Panc1 (cell line): ENCODE results near the gene TANC1. TPM values are rescaled to one million over a fixed set of nuclear protein-coding genes. Genes with fewer than 3 reads are reported as not detected.

Experiments
- ATAC-seq: fragments of 200-7000 bp; cut with Tn5 transposase; 2 replicates; pipeline ENCODE4 v1.9.1; 2020; ENCODE audit warnings: mild to moderate bottlenecking, moderate library complexity
- BruUV-seq: library from RNA; stranded (reverse); fragments of 400-500 nt; replicated peaks from 2 replicates; lab custom pipeline; 2021; lab: Mats Ljungman, UMichigan
- CTCF ChIA-PET: fragments of 300-600 bp; sonication (Branson Sonifier 250); formaldehyde crosslinking; loops from one replicate; lab custom pipeline; 2022; ENCODE audit warnings: antibody characterized with exemption; lab: Charles Lee
- POLR2A ChIA-PET: fragments of 300-600 bp; sonication (Branson Sonifier 250); formaldehyde crosslinking; loops from one replicate; lab custom pipeline; 2022; ENCODE audit warnings: antibody characterized with exemption; lab: Charles Lee
- DNase-seq: peaks from one replicate; pipeline ENCODE4 v3.0.0-alpha.2; 2010; ENCODE audit warnings: low read depth, low spot score
- H3K27ac ChIP-seq: 2 replicates; pipeline ENCODE4 v1.5.1; 2011; ENCODE audit warnings: mild to moderate bottlenecking, low read length, inconsistent platforms
- H3K27me3 ChIP-seq: fragments of 200-500 bp; sonication (Bioruptor generic); 2 replicates; pipeline ENCODE4 v1.6.0; 2014; ENCODE audit warnings: low read length, inconsistent platforms; ENCODE audit not compliant: control insufficient read depth, insufficient read depth
- H3K36me3 ChIP-seq: fragments of 200-500 bp; sonication (Bioruptor generic); 2 replicates; pipeline ENCODE4 v1.5.1; 2014; ENCODE audit warnings: inconsistent platforms, mild to moderate bottlenecking, low read length, moderate library complexity; ENCODE audit not compliant: control insufficient read depth, insufficient read depth
- H3K4me1 ChIP-seq: 2 replicates; pipeline ENCODE4 v1.5.1; 2011; ENCODE audit warnings: inconsistent platforms, mild to moderate bottlenecking, low read length, moderate library complexity; ENCODE audit not compliant: control insufficient read depth, insufficient read depth
- H3K4me3 ChIP-seq, 2 experiments: 2 replicates each; pipeline ENCODE4 v1.5.1; 2011 to 2012; ENCODE audit warnings: low read depth in 2 of 2, low read length in 2 of 2, mild to moderate bottlenecking in 2 of 2, inconsistent platforms in 1 of 2, moderate library complexity in 1 of 2
- H3K9me3 ChIP-seq: fragments of 200-500 bp; sonication (Bioruptor generic); 2 replicates; pipeline ENCODE4 v1.5.1; 2014; ENCODE audit warnings: low read depth, mild to moderate bottlenecking, inconsistent platforms, low read length, moderate library complexity; ENCODE audit not compliant: control insufficient read depth, insufficient read depth
- POLR2AphosphoS5 ChIP-seq: IDR thresholded peaks from 2 replicates; pipeline ENCODE4 v1.6.1; 2012; ENCODE audit warnings: mild to moderate bottlenecking, low read depth, low read length, moderate library complexity
- REST ChIP-seq, 2 experiments: IDR thresholded peaks; 2 replicates each; pipeline ENCODE4 v1.6.1; 2011 to 2012; ENCODE audit warnings: low read depth in 2 of 2, control low read depth in 1 of 2, low read length in 1 of 2, mild to moderate bottlenecking in 1 of 2, moderate library complexity in 1 of 2; ENCODE audit not compliant: insufficient read depth in 1 of 2
- SIN3A ChIP-seq: IDR thresholded peaks from 2 replicates; pipeline ENCODE4 v1.6.1; 2012; ENCODE audit warnings: low read depth, mild to moderate bottlenecking, low read length, moderate library complexity, borderline replicate concordance; ENCODE audit not compliant: insufficient read depth
- TCF7L2 ChIP-seq: IDR thresholded peaks from 2 replicates; pipeline ENCODE4 v1.6.1; 2011; ENCODE audit warnings: mild to moderate bottlenecking, low read depth, low read length, inconsistent platforms
- in situ Hi-C: cut with HindIII; loops from 2 replicates; pipeline ENCODE4 v1.10.0; 2016; ENCODE audit warnings: low sequenced_read_pairs, low pct_unique_long_range_greater_than_20kb
- intact Hi-C: fragments of 100-400 bp; cut with micrococcal nuclease; formaldehyde crosslinking; loops from one replicate; pipeline ENCODE4 v1.10.0; 2022; ENCODE audit not compliant: unreplicated experiment
- total RNA-seq: library from RNA; stranded (reverse); gene quantifications from one replicate; pipeline ENCODE4 v1.2.1, GENCODE V29; 2021; ENCODE audit not compliant: unreplicated experiment
- TF ChIP-seq, protein P1 (sequence below): fragments of 450-650 bp; IDR thresholded peaks from 2 replicates; pipeline ENCODE4 v1.5.1; 2017; ENCODE audit warnings: mild to moderate bottlenecking

TANC1 gene
- total RNA-seq, 1 experiment from 2014 or later = 44.3 TPM

DNA sequence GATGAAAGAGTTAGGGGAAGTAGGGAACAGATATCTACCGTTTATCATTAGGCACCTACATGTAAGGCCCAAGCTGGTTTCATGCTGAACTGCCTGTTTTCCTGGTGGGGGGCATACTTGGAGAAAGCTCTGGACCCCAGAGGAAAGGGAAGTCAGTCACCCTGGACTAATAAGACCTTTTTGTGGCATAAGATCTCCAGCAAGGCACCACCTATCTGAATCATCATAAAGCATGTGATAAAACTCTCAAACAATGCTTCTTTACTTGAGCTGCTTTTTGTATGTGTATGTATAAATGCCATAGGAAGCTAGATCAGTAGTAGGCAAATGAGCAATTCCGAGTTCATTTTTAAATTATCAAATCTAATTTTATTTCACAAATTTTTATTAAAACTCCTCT, 104.8 kb downstream of the TANC1 start:
- no peak overlapping the region for H3K4me3 ChIP-seq
- POLR2A ChIA-PET = no interaction called here
- no peaks in the 10 kb centered on the region for H3K27me3 ChIP-seq
- H3K27ac ChIP-seq = 0 out of 2 replicates have a peak overlapping the region, but pooled peaks have one; percentile 31
- intact Hi-C loops = no loop called here
- CTCF ChIA-PET = no interaction called here
- BruUV-seq = no TSS peak
- ATAC-seq (no peak), DNase-seq (no peak)
- no peaks in the 10 kb centered on the region; the same call in 1 of the 2 replicates for H3K36me3 ChIP-seq
- TF ChIP-seq REST (IDR thresholded peaks at IDR 0.05; ENCODE audit: insufficient read depth in 1 of 2, low read depth in 2 of 2, low read length in 1 of 2) (no peak), TCF7L2 (no peak), POLR2AphosphoS5 (no peak), SIN3A (no peak)
- TF ChIP-seq, protein P1, sequence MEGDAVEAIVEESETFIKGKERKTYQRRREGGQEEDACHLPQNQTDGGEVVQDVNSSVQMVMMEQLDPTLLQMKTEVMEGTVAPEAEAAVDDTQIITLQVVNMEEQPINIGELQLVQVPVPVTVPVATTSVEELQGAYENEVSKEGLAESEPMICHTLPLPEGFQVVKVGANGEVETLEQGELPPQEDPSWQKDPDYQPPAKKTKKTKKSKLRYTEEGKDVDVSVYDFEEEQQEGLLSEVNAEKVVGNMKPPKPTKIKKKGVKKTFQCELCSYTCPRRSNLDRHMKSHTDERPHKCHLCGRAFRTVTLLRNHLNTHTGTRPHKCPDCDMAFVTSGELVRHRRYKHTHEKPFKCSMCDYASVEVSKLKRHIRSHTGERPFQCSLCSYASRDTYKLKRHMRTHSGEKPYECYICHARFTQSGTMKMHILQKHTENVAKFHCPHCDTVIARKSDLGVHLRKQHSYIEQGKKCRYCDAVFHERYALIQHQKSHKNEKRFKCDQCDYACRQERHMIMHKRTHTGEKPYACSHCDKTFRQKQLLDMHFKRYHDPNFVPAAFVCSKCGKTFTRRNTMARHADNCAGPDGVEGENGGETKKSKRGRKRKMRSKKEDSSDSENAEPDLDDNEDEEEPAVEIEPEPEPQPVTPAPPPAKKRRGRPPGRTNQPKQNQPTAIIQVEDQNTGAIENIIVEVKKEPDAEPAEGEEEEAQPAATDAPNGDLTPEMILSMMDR = no peak
- H3K9me3 ChIP-seq = no peaks in the 10 kb centered on the region
- in situ Hi-C loops = no loop called here
- peaks cover 14% of the 10 kb centered on the region for H3K4me1 ChIP-seq

GRCh38 chr2:159074605-159075004, 106.2 kb downstream of the TANC1 start:
- ChIA-PET CTCF (no interaction called here), POLR2A (no interaction called here)
- no peak for DNase-seq
- Histone ChIP-seq H3K27ac (peak overlapping the region; percentile 9; the same call in 1 of the 2 replicates), H3K4me3 (no peak overlapping the region), H3K36me3 (no peaks in the 10 kb centered on the region; the same call in 1 of the 2 replicates), H3K27me3 (no peaks in the 10 kb centered on the region), H3K9me3 (no peaks in the 10 kb centered on the region), H3K4me1 (peaks cover 14% of the 10 kb centered on the region)
- no peak for ATAC-seq
- in situ Hi-C loops = no loop called here
- TF ChIP-seq, protein P1 = no peak
- TF ChIP-seq REST (IDR thresholded peaks at IDR 0.05; ENCODE audit: insufficient read depth in 1 of 2, low read depth in 2 of 2, low read length in 1 of 2) (no peak), TCF7L2 (no peak), POLR2AphosphoS5 (no peak), SIN3A (no peak)
- intact Hi-C loops = no loop called here
- BruUV-seq = no TSS peak
